CD4-positive, alpha-beta memory T cell (primary cell): ENCODE data around the gene PLXNA1. TPM values are rescaled to one million over a fixed set of nuclear protein-coding genes. Genes with fewer than 3 reads are reported as not detected.
A peak's percentile ranks its signal among the peaks of the same experiment; 100 is the strongest.

Source experiments
- CTCF ChIA-PET: fragments of 350-600 bp; sonication (Branson Sonifier 250); formaldehyde crosslinking; loops from one replicate; lab custom pipeline; 2021; ENCODE audit warnings: inconsistent platforms; ENCODE audit not compliant: partially characterized antibody; lab: Charles Lee
- POLR2A ChIA-PET: fragments of 350-600 bp; sonication (Branson Sonifier 250); formaldehyde crosslinking; loops from one replicate; lab custom pipeline; 2021; ENCODE audit not compliant: partially characterized antibody; lab: Charles Lee
- DNase-seq, 5 donors: peaks; one replicate each; pipeline versions ENCODE4 v3.0.0 to v3.0.0-alpha.2; 2020 to 2022; ENCODE audit warnings: mixed read lengths in 1 of 5
- H3K27ac ChIP-seq: one replicate; pipeline ENCODE4 v1.7.0; 2013; ENCODE audit warnings: low read depth, low read length
- H3K27me3 ChIP-seq: 2 replicates; pipeline ENCODE4 v1.7.0; 2013; ENCODE audit warnings: mild to moderate bottlenecking, low read length, moderate library complexity; ENCODE audit not compliant: insufficient read depth
- H3K36me3 ChIP-seq: 2 replicates; pipeline ENCODE4 v1.7.0; 2013; ENCODE audit warnings: mild to moderate bottlenecking, low read length, moderate library complexity; ENCODE audit not compliant: insufficient read depth
- H3K4me1 ChIP-seq: 2 replicates; pipeline ENCODE4 v1.7.0; 2013; ENCODE audit warnings: mild to moderate bottlenecking, low read length, moderate library complexity; ENCODE audit not compliant: insufficient read depth
- H3K4me3 ChIP-seq, 2 donors: one replicate each; pipeline ENCODE4 v1.7.0; 2013; ENCODE audit warnings: low read length in 2 of 2, mild to moderate bottlenecking in 1 of 2
- H3K9me3 ChIP-seq, 2 donors: one replicate each; pipeline ENCODE4 v1.7.0; 2013; ENCODE audit warnings: low read length in 2 of 2, control low read depth in 1 of 2; ENCODE audit not compliant: control insufficient read depth in 1 of 2
- H3K27ac Mint-ChIP-seq, 7 donors: one replicate each; pipeline ENCODE4 v1.8.0; 2020 to 2021; ENCODE audit warnings: mixed read lengths in 7 of 7, mild to moderate bottlenecking in 6 of 7, inconsistent platforms in 3 of 7, moderate library complexity in 3 of 7
- H3K27me3 Mint-ChIP-seq, 2 donors: one replicate each; pipeline ENCODE4 v1.8.0; 2020 to 2021; ENCODE audit warnings: mixed read lengths in 2 of 2
- H3K36me3 Mint-ChIP-seq, 2 donors: one replicate each; pipeline ENCODE4 v1.8.0; 2020 to 2021; ENCODE audit warnings: mixed read lengths in 2 of 2, inconsistent platforms in 1 of 2, mild to moderate bottlenecking in 1 of 2
- H3K4me1 Mint-ChIP-seq, 4 donors: one replicate each; pipeline ENCODE4 v1.8.0; 2020 to 2021; ENCODE audit warnings: mixed read lengths in 4 of 4, mild to moderate bottlenecking in 1 of 4
- H3K4me3 Mint-ChIP-seq, 8 donors: one replicate each; pipeline ENCODE4 v1.8.0; 2020 to 2021; ENCODE audit warnings: mixed read lengths in 8 of 8, mild to moderate bottlenecking in 7 of 8, moderate library complexity in 6 of 8, inconsistent platforms in 3 of 8
- H3K9me3 Mint-ChIP-seq, 8 donors: one replicate each; pipeline ENCODE4 v1.8.0; 2020 to 2021; ENCODE audit warnings: mixed read lengths in 8 of 8, mild to moderate bottlenecking in 5 of 8, inconsistent platforms in 3 of 8, moderate library complexity in 1 of 8
- intact Hi-C: fragments of 100-400 bp; cut with micrococcal nuclease; formaldehyde crosslinking; loops from one replicate; pipeline ENCODE4 v1.15.1; 2023
- polyA plus RNA-seq, 2 donors: library from polyadenylated mRNA; unstranded; fragments of 300-500 nt; fragmentation: Illumina TruSeq; gene quantifications; one replicate each; pipeline ENCODE4 v1.2.3, GENCODE V29; 2021
- total RNA-seq, 2 experiments: library from RNA; stranded (reverse); gene quantifications; one replicate each; pipeline ENCODE4 v1.2.3, GENCODE V29; 2021

PLXNA1 gene
- total and polyA plus RNA-seq, 4 experiments from 2014 or later = 0.34 to 21.3 (median 10.2) TPM

- peaks cover 0 to 10% (median 2%) of the 10 kb centered on the region in 4 donors for H3K4me1 Mint-ChIP-seq
- no peaks in the 10 kb centered on the region for H3K27me3 ChIP-seq
- H3K36me3 Mint-ChIP-seq = peaks cover 7 to 14% of the 10 kb centered on the region in 2 donors
- H3K36me3 ChIP-seq = no peaks in the 10 kb centered on the region
- intact Hi-C loops = no loop called here
- no peaks in the 10 kb centered on the region for H3K9me3 ChIP-seq
- ChIA-PET CTCF (no interaction called here), POLR2A (no interaction called here)
- peak overlapping the region in 1 of 7 donors; percentile 56 for H3K27ac Mint-ChIP-seq
- no peaks in the 10 kb centered on the region for H3K9me3 Mint-ChIP-seq
- no peak overlapping the region for H3K4me3 ChIP-seq
- DNase-seq = no peak
- H3K27ac ChIP-seq = no peak overlapping the region
- no peaks in the 10 kb centered on the region for H3K4me1 ChIP-seq
- H3K4me3 Mint-ChIP-seq = no peak overlapping the region
- H3K27me3 Mint-ChIP-seq = no peaks in the 10 kb centered on the region
Measured at GRCh38 chr3:126992216-126992615, 9.3 kb downstream of the PLXNA1 start.

GRCh38 chr3:126992776-126993175 is 9.9 kb downstream of the PLXNA1 start:
- no peaks in the 10 kb centered on the region for H3K36me3 ChIP-seq
- no peak overlapping the region for H3K4me3 ChIP-seq
- H3K36me3 Mint-ChIP-seq = peaks cover 7 to 14% of the 10 kb centered on the region in 2 donors
- CTCF ChIA-PET = no interaction called here
- peaks cover 1 to 6% (median 3%) of the 10 kb centered on the region in 4 donors for H3K4me1 Mint-ChIP-seq
- no peaks in the 10 kb centered on the region for H3K4me1 ChIP-seq
- no peak overlapping the region for H3K27ac ChIP-seq
- intact Hi-C loops = no loop called here
- no peak overlapping the region for H3K4me3 Mint-ChIP-seq
- H3K9me3 Mint-ChIP-seq = no peaks in the 10 kb centered on the region
- H3K27me3 ChIP-seq = no peaks in the 10 kb centered on the region
- no peak for DNase-seq
- POLR2A ChIA-PET = no interaction called here
- H3K27ac Mint-ChIP-seq = no peak overlapping the region
- no peaks in the 10 kb centered on the region for H3K27me3 Mint-ChIP-seq
- H3K9me3 ChIP-seq = no peaks in the 10 kb centered on the region

DNA sequence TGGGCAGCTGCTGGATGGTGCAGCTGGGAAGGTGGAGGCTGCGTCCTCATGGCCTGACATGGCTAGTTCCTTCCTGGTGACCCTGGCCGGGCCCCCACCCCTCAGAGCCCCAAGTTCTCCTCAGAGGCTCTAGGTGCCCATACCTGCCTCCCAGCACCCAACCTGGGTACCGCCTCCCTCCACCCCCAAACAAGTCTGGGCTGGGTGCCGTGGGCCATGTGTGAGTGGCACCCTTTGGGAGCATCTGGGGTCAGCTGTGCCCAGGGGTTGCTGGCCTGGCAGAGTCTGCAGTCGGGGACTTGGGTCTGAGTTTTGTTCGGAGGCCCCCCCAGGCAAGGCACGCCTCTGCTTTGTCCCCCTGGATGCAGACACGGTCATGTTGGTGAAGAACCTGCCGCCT is 10.5 kb downstream of the PLXNA1 start:
- H3K36me3 Mint-ChIP-seq = peaks cover 7 to 12% of the 10 kb centered on the region in 2 donors
- no peaks in the 10 kb centered on the region for H3K36me3 ChIP-seq
- no peaks in the 10 kb centered on the region for H3K27me3 Mint-ChIP-seq
- intact Hi-C loops = no loop called here
- ChIA-PET CTCF (no interaction called here), POLR2A (no interaction called here)
- no peak overlapping the region for H3K4me3 ChIP-seq
- H3K4me3 Mint-ChIP-seq = no peak overlapping the region
- peak overlapping the region in 2 of 7 donors; percentile 53 to 70 for H3K27ac Mint-ChIP-seq
- no peaks in the 10 kb centered on the region for H3K9me3 ChIP-seq
- DNase-seq = no peak
- H3K27ac ChIP-seq = no peak overlapping the region
- no peaks in the 10 kb centered on the region for H3K27me3 ChIP-seq
- no peaks in the 10 kb centered on the region for H3K4me1 ChIP-seq
- H3K4me1 Mint-ChIP-seq = peaks cover 2 to 7% (median 4%) of the 10 kb centered on the region in 4 donors
- H3K9me3 Mint-ChIP-seq = no peaks in the 10 kb centered on the region

DNA sequence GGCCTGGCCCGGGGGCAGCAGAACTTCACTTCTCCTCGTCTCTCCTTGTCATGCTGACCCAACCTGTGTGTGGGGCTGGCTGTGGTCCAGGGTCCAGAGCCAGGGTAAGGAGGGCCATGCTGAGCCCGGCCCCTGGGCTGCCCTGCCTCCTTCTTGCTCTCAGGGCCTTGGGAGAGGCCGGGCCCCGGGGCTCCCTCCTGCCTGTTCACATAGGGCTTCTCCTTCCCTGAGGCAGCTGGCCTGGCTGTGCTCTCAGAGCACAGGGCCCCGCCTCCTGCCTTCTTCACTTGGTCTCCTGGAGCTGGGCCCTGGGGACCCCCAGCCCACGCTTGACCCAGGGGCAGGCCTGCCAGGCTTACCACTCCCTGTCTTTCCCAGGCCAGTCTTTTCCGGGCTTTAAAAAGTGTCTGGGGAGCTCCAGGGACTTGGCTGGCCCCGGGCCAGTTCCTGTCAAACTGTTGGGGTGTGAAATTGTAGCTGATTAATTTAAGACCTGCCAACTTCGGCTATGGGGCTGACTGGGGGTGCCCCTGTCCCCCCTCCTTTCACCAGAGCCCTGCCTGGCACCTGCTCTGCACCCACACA is 11.8 kb downstream of the PLXNA1 start:
- Mint-ChIP-seq H3K9me3 (no peaks in the 10 kb centered on the region), H3K4me1 (peaks cover 0 to 7% (median 3%) of the 10 kb centered on the region in 4 donors), H3K27me3 (no peaks in the 10 kb centered on the region), H3K27ac (peak overlapping the region in 1 of 7 donors; percentile 38), H3K4me3 (no peak overlapping the region), H3K36me3 (peaks cover 7% of the 10 kb centered on the region in 2 donors)
- ChIA-PET POLR2A (no interaction called here), CTCF (interaction anchor here (1.1 kb wide), 1 partner anchor 12 kb away, joined by 3 read pairs; the partner anchor contains the start of gene PLXNA1)
- no peak overlapping the region for H3K4me3 ChIP-seq
- H3K9me3 ChIP-seq = no peaks in the 10 kb centered on the region
- intact Hi-C loops = no loop called here
- no peaks in the 10 kb centered on the region for H3K27me3 ChIP-seq
- H3K27ac ChIP-seq = no peak overlapping the region
- H3K4me1 ChIP-seq = no peaks in the 10 kb centered on the region
- DNase-seq = no peak
- H3K36me3 ChIP-seq = no peaks in the 10 kb centered on the region

DNA sequence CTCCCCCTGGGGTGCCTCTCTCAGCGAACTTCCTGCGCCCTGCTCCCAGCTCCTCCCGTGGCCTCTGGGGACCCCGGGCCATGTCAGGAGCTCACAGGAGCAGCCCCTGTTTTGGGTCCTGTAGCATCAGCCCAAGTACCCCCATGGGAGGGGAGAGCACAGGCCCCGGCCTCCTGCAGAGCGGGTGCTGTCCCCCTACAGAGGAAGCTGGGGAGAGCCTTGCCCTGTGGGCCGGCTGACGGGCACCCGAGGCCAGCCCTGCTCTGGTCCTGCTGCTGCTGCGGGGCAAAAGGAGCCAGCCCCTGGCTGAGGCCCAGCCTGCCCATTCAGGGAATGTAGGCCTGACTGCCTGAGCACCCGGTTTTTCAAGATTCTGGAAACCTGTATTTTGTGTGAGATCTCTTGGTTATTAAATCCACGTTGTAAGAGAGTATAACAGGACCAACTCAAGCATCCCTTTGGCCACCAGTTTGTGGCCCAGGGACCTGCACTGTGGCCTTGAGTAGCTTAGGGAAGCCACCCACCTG is 12.4 kb downstream of the PLXNA1 start:
- Histone ChIP-seq H3K9me3 (no peaks in the 10 kb centered on the region), H3K36me3 (no peaks in the 10 kb centered on the region), H3K4me1 (no peaks in the 10 kb centered on the region), H3K4me3 (no peak overlapping the region), H3K27me3 (no peaks in the 10 kb centered on the region), H3K27ac (no peak overlapping the region)
- peaks cover 0 to 7% (median 3%) of the 10 kb centered on the region in 4 donors for H3K4me1 Mint-ChIP-seq
- H3K27me3 Mint-ChIP-seq = no peaks in the 10 kb centered on the region
- no peak overlapping the region for H3K4me3 Mint-ChIP-seq
- no peak for DNase-seq
- ChIA-PET POLR2A (no interaction called here), CTCF (interaction anchor here (1.1 kb wide), 1 partner anchor 13 kb away, joined by 3 read pairs; the partner anchor contains the start of gene PLXNA1)
- intact Hi-C loops = no loop called here
- no peak overlapping the region for H3K27ac Mint-ChIP-seq
- no peaks in the 10 kb centered on the region for H3K9me3 Mint-ChIP-seq
- peaks cover 7% of the 10 kb centered on the region in 2 donors for H3K36me3 Mint-ChIP-seq

DNA sequence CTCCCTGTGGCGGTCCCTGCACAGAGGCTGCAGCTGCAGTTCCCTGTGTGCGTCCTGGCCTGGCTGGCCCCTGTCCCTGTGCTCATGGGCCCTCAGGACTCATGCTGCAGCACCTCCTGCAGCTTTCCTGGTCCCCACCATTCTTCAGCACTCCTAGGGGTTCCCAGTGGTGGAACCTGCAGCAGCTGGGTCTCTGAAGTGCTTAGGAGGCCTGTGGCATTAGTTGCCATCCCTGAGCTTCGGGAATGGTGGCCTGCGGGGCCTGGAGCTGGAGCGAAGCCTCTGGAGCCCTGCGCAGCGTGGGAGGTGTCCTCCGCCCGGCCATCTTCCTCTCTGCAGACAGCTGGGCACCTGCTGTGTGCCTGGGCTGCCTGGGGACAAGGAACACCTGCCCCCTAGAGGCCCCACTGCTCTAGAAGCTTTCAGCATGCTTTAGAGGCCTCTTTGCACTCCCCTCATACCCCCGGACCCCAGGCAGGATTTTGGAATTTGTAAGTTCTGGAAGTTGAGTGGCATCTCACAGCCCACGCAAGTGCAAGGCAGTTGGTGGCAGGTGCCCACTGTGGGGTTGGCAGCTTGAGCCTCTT is 13.1 kb downstream of the PLXNA1 start:
- H3K9me3 ChIP-seq = no peaks in the 10 kb centered on the region
- H3K27ac Mint-ChIP-seq = no peak overlapping the region
- POLR2A ChIA-PET = no interaction called here
- CTCF ChIA-PET = no interaction called here
- no peaks in the 10 kb centered on the region for H3K27me3 ChIP-seq
- no peaks in the 10 kb centered on the region for H3K4me1 ChIP-seq
- H3K4me3 ChIP-seq = no peak overlapping the region
- H3K27ac ChIP-seq = no peak overlapping the region
- H3K9me3 Mint-ChIP-seq = no peaks in the 10 kb centered on the region
- H3K36me3 Mint-ChIP-seq = peaks cover 2 to 3% of the 10 kb centered on the region in 2 donors
- H3K36me3 ChIP-seq = no peaks in the 10 kb centered on the region
- H3K27me3 Mint-ChIP-seq = no peaks in the 10 kb centered on the region
- DNase-seq = no peak
- peaks cover 0 to 7% (median 2%) of the 10 kb centered on the region in 4 donors for H3K4me1 Mint-ChIP-seq
- intact Hi-C loops = no loop called here
- H3K4me3 Mint-ChIP-seq = no peak overlapping the region

DNA sequence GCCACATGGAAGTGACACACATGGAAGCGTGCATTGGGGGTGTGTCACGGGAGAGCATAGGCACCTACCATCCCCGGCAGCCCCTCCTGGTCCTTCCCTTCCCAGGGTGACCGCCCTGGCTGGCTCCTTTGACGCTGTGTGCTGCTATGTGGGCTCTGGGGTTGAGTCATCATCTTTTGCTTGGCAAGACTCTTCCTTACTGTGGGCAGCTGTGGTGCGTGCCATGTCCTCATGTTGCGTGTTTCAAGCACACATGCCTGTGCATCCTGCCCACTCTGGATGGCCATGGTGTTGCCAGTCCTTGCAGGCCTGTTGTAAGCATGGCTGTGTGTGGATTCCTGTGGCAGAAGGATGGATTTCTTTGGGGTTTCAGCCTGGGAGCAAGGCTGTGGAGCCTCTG is 14.0 kb downstream of the PLXNA1 start:
- Mint-ChIP-seq H3K9me3 (no peaks in the 10 kb centered on the region), H3K36me3 (peaks cover 0 to 3% of the 10 kb centered on the region in 2 donors), H3K4me1 (peaks cover 0 to 7% (median 2%) of the 10 kb centered on the region in 4 donors), H3K27me3 (no peaks in the 10 kb centered on the region), H3K4me3 (no peak overlapping the region), H3K27ac (no peak overlapping the region)
- intact Hi-C loops = no loop called here
- no peak for DNase-seq
- ChIA-PET POLR2A (no interaction called here), CTCF (no interaction called here)
- no peak overlapping the region for H3K4me3 ChIP-seq
- H3K36me3 ChIP-seq = no peaks in the 10 kb centered on the region
- no peaks in the 10 kb centered on the region for H3K4me1 ChIP-seq
- no peaks in the 10 kb centered on the region for H3K9me3 ChIP-seq
- no peaks in the 10 kb centered on the region for H3K27me3 ChIP-seq
- H3K27ac ChIP-seq = no peak overlapping the region
